Choroid plexus epithelial cell (primary cell): ENCODE data around the gene PANK4.

Experiments
- DNase-seq: peaks from one replicate; pipeline ENCODE4 v3.0.0-alpha.2; 2010; ENCODE audit warnings: low read depth
- H3K4me3 ChIP-seq: 2 replicates; pipeline ENCODE4 v1.5.1; 2011; ENCODE audit warnings: low read depth, mild to moderate bottlenecking, control low read depth, low read length, moderate library complexity
- CTCF ChIP-seq: conservative IDR thresholded peaks from 2 replicates; pipeline ENCODE4 v1.5.1; 2011; ENCODE audit warnings: low read depth, mild to moderate bottlenecking, control low read depth, inconsistent platforms, low read length, moderate library complexity

Gene PANK4

DNA sequence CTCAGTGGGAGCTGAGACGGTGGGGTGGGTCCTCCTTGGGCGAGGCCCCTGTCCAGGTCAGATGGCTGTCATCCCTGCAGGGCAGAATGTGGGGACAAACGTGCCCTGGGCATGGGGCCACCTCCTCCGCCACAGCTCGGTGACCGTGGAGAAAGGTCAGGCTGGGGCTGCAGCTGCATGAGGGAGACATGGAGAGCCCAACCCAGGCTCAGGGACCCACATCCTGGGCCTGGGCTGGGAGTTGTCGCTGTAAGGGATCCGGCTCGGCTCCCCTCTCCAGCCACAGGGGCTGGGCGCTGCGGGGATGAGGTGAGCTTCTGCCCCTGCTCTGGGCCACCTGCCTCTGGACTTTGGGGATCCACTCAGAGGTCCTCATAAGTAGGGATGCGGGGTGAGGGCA is 50.8 kb downstream of the PANK4 start:
- H3K4me3 ChIP-seq, result no peak overlapping the region
- DNase-seq, result no peak
- TF ChIP-seq CTCF, result no peak

- no peak overlapping the region for H3K4me3 ChIP-seq
- no peak for DNase-seq
- TF ChIP-seq CTCF, result no peak
Observed at GRCh38 chr1:2474933-2475371, 51.4 kb downstream of the PANK4 start.

GRCh38 chr1:2474104-2474844 is 52.1 kb downstream of the PANK4 start:
- DNase-seq, result no peak
- no peak for TF ChIP-seq CTCF
- H3K4me3 ChIP-seq, result no peak overlapping the region

DNA sequence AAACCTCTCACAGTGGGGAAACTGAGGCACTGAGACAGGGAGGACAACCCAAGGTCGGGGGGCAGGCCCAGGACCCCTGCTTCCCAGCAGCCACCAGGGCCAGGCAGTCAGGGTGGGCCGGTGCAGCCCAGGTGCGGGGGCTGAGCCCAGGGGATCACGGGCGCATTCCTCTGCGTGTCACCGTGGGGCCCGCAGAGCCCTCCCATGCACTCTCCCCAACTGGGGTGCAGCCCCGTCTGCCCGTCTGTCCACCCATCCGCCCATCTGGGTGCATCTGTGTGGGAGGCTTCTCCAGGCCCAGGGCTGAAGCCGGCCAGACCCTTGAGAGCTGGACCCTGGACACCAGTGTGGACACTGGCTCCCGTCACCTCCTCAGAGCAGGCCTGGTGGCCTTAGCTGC is 53.2 kb downstream of the PANK4 start:
- H3K4me3 ChIP-seq, result no peak overlapping the region
- TF ChIP-seq CTCF, result no peak

GRCh38 chr1:2472561-2473177 is 53.7 kb downstream of the PANK4 start:
- H3K4me3 ChIP-seq, result no peak overlapping the region
- no peak for TF ChIP-seq CTCF
- DNase-seq, result no peak

More for the DNA sequence above, 53.2 kb downstream of the PANK4 start:
- DNase-seq, result no peak

GRCh38 chr1:2472109-2472508 is 54.3 kb downstream of the PANK4 start:
- H3K4me3 ChIP-seq, result no peak overlapping the region
- TF ChIP-seq CTCF, result no peak
- DNase-seq, result no peak

DNA sequence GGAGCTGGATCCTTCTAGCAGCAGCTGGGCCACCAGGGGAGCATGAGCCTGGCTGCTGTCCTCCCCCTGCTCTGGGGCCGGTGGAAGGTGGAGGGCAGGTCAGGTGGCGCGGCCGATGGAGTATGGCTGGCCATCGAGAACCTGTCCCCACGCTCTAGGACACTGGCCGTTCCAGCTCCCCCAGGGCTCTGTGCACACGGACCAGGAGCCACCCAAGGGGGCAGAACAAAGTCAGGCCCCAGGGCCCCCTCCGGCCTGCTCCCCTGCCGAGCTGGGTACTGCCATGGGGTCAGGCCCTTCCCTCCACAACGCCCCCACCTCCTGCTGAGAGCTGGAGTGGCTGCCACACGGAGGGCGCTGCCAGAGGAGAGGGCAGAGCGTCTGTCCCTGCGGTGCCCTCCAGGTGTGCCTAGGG is 54.8 kb downstream of the PANK4 start:
- no peak for TF ChIP-seq CTCF
- DNase-seq, result no peak
- H3K4me3 ChIP-seq, result no peak overlapping the region
